G401 (cell line): ENCODE results near the gene VPS8. TPM values are rescaled to one million over a fixed set of nuclear protein-coding genes. Genes with fewer than 3 reads are reported as not detected.
A peak's percentile ranks its signal among the peaks of the same experiment; 100 is the strongest.

Experiments
- DNase-seq: peaks from one replicate; pipeline ENCODE4 v3.0.0-alpha.2; 2015; ENCODE audit warnings: low spot score
- in situ Hi-C: cut with HindIII; loops from 2 replicates; pipeline ENCODE4 v1.10.0; 2016; ENCODE audit warnings: low sequenced_read_pairs, mixed read lengths
- total RNA-seq: library from RNA; depleted of rRNA; stranded (reverse); fragments of >200 nt; shearing (Covaris generic); gene quantifications from 2 replicates; pipeline ENCODE4 v1.2.3, GENCODE V29; 2014; rRNA removed

Gene VPS8, protein sequence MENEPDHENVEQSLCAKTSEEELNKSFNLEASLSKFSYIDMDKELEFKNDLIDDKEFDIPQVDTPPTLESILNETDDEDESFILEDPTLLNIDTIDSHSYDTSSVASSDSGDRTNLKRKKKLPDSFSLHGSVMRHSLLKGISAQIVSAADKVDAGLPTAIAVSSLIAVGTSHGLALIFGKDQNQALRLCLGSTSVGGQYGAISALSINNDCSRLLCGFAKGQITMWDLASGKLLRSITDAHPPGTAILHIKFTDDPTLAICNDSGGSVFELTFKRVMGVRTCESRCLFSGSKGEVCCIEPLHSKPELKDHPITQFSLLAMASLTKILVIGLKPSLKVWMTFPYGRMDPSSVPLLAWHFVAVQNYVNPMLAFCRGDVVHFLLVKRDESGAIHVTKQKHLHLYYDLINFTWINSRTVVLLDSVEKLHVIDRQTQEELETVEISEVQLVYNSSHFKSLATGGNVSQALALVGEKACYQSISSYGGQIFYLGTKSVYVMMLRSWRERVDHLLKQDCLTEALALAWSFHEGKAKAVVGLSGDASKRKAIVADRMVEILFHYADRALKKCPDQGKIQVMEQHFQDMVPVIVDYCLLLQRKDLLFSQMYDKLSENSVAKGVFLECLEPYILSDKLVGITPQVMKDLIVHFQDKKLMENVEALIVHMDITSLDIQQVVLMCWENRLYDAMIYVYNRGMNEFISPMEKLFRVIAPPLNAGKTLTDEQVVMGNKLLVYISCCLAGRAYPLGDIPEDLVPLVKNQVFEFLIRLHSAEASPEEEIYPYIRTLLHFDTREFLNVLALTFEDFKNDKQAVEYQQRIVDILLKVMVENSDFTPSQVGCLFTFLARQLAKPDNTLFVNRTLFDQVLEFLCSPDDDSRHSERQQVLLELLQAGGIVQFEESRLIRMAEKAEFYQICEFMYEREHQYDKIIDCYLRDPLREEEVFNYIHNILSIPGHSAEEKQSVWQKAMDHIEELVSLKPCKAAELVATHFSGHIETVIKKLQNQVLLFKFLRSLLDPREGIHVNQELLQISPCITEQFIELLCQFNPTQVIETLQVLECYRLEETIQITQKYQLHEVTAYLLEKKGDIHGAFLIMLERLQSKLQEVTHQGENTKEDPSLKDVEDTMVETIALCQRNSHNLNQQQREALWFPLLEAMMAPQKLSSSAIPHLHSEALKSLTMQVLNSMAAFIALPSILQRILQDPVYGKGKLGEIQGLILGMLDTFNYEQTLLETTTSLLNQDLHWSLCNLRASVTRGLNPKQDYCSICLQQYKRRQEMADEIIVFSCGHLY (N-terminal part only)
- total RNA-seq: 38.4 and 59.3 TPM in 2 replicates

DNA sequence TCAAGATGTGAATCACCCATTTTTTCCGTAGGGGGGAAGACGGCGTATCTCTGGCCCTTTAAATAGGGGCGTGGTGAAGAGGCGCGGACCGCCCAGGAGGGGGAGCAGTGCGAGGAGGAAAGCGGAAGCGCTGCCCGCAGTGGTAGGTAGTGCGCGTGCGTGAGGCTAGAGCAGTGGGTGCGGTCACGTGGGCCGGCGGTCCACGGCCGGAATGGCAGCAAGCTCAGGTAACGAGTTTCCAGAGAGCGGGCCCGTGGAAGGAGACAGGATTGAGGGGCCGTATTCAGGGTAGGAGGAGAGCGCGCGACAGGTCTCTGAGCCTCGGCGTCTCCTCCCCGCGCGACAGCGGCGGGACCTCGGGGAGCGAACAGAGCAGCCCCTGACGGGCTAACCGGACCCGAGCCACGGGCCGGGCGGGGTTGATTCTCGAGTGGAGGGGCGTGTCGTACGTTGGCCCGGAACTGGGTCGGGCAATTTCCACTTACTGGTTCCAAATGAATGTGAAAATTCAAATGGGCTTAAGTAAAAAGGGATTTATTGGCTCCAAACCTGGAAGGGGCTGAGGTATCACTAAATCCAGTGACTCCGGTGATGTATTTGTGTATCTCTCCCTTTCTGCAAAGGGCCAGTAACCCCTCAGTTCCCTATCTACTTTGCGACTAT, at the start of gene VPS8:
VPS8 (plus strand) TSS at position 168 of the 663 bp plus-strand sequence. CDS start 12,467 bp downstream, outside the sequence.
- in situ Hi-C loops: no loop called here
- DNase-seq: peak; percentile 96

DNA sequence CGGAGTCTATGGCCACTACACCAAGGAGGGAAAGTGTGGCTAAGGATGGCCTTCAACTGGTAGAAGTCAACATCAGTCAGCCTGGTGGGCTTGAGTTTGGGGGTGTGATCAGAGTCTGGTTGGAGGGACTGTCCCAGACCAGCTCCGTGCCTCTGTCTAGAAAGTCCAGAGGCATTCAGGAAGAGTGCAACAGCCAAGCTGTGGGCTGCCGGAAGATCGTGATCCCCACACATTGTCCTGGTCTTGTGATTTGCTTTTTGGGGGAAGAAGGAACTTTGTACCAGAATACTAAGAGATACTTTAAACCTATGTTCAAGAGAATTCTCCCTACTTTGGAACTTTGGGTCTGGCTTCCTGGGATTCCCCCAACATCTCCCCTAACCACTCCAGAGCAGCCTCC, 47.8 kb upstream of the VPS8 start:
- DNase-seq: no peak
- in situ Hi-C loops: no loop called here

DNA sequence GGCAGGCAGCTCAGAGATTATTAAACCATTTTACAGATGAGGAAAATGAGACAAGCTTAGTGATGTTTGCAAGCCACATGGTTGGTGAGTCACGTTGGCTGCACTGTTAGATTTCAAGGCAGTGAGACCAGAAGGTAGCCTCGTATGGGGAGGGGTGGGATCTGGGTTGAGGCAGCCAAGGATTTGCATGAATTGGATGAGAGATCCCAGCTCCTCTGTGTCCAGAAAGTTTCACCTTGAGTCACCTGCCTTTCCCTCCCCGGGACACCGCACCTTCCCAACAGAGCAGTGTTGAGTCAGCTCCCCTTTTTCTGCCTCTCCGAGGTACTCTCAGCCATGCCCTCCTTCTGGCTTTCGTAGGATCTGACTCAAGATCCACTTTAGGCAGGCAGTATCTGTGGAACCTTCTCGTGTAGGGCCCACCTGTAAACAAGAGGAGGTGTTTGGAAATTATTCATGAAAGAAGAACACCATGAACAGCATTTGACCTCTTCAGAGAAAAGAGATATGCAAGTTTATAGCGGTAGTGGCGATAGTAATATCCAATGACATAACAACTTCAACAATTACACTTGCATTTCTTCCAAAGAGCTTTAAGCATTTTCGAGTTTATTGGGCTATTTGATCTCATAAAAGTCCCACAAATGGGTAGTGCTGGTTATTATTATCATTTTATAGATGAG, 46.8 kb upstream of the VPS8 start:
- DNase-seq: no peak
- in situ Hi-C loops: no loop called here

DNA sequence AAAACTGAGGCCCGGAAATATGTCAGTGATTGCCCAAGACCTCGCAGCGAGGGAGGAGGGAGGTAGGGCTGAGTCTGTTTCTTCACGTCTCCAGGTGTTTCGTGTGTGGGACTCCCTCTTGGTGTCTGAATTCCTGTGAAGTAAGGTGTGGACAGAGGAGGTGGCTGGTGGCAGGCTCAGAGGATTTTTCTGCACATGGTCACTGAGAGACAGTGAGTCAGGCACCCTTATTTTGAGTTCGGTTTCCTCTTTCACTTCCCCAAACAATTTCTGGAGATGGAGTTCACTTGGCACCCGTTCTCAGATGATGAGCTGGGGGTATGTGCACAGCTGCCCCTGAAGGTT, 46.3 kb upstream of the VPS8 start:
- in situ Hi-C loops: no loop called here
- no peak for DNase-seq

DNA sequence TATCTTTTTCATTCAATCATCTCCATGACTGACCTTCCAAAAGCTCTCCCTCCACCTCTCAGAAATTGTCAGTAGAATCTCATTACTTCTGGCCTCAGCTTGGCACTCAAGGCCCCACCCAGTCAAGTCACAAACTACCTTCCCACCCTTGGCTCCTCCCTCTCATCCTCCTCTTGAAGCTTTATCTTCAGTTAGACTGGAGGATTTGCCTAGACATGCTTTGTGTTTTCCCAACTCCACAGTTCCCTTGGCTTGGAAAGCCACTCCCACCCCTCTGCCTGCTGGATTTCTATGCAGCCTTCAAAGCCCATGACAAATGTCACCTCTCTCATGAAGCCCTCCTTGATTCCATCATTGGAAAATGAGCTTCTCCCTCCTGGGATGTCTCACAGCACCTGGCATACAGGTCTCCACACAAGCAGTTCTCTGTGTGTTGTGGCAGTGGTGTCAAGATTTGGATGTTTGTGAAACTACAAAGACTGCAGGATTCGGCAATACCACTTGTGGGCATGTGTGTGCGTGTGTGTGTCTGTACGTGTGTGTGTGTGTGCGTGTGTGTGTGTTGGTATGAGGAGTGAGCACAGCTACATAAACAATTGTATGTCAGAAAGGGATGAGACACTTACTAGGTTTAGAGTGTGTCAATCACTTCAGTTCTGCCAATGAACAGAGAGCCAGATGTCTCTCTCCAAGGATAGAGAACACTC, 45.3 kb upstream of the VPS8 start:
- in situ Hi-C loops: no loop called here
- DNase-seq: no peak

DNA sequence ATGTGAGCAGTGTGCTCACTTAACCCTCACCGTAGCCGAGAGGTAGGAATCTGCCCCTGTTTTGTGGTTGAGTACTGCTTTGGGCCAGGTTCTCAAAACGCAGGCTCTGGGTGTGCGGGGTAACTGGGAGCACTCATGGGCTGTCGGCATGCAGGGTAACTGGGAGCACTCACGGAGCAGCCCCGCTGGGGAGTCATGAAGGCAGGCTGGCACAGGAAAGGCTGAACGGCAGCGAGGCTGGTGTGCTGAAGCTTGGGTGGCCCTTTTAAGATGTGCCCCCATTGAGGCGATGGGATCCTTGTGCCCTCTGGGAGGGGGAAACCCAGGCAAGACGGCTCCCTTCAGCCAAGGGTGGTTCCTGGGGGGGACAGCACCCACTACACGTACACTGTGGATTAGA, 44.6 kb upstream of the VPS8 start:
- in situ Hi-C loops: no loop called here
- no peak for DNase-seq

DNA sequence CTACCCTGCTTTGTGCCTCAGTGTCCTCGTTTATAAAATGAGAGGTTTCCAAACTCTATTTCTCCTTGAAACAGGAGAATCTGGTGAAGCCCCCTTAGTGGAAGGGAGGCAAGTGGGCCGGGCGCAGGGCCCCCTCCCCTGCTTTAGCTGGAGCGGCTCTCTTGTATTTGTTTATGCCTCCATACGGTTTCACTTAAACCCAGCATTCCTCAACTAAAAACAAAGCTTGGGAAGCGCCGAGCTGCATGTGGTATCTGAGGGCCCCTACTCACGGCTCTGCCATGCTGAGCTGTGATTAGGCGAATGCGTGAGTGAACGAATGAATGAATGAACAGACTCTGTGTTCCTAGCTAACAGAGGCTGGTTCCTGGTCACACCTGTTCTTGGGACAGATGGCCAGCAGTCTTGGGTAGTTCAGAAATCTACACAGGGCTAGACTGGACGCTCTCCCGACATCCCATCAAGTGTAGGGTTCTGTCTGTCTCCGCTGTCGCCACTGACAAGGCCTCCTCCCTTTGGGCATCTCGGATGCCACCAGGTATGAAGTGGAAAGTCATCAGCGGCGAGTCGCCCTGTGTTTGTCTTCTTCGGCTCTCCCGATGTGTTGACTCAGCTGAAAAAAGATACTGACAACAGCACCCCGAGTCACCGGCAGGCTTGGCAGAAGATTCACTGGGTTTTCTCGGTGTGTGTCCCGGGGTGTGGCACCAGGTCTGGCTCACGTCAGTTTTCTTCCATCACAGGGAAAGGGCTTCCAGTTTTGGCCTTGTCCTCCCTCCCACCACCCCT, 42.4 kb upstream of the VPS8 start:
- in situ Hi-C loops: no loop called here

DNA sequence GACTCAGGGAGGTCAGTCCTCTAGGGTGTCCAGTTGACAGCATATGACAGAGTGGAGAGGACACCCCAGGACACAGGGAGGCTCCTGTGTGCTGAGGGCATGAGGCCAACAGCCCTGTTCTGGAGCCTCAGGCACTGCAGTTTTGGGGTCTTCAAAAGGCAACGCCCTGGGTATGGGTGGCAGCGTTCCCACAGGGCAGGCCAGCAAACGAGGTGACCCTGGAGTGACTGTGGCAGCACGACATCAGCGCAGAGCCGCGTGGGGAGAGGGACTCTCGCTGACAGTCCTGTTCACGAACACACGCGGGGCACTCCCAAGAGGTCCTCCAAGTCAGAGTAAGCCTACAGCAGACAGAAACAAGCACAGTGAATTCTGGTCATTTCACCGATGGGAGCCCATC, 41.4 kb upstream of the VPS8 start:
- in situ Hi-C loops: no loop called here
- DNase-seq: no peak

More for the DNA sequence above, 42.4 kb upstream of the VPS8 start:
- no peak for DNase-seq

DNA sequence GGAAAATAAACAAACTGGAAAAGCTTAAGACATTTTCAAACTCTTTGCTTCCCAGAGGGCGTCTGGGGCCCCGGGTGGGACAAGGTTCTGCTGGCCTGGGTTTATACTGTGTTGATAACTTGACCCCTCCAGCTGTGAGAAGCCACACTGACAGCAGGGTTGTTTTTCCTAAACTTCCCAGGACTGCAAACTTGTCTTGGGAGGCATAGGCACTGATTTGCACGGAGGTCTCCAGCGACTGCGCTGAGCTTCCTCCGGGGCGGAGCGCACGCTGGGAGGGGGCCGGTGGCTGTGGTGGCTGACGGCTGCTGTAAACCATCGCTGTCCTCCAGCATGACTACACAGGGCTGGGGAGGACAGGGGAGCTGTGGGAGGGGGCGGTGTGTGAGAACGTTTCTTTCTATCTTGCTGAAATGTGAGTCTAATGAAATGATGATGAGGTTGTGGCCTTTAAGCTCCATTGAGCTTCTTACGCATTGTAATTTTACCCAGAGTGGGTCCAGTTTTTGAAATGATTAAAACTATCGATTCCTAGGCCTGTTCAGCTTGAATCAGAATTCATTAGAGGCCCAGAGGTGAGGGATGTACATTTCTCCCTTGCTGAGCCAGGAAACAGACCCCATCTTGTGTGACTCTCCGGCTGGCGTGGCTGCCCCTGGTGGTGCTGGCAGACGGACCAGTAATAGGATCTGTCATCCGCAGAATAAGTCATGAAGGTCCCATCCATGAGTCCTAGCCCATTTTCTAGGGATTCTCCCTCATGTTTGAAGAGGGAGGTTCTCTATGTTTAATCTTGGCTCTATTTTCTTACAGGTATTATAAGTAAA, 40.5 kb upstream of the VPS8 start:
- in situ Hi-C loops: no loop called here
- no peak for DNase-seq

DNA sequence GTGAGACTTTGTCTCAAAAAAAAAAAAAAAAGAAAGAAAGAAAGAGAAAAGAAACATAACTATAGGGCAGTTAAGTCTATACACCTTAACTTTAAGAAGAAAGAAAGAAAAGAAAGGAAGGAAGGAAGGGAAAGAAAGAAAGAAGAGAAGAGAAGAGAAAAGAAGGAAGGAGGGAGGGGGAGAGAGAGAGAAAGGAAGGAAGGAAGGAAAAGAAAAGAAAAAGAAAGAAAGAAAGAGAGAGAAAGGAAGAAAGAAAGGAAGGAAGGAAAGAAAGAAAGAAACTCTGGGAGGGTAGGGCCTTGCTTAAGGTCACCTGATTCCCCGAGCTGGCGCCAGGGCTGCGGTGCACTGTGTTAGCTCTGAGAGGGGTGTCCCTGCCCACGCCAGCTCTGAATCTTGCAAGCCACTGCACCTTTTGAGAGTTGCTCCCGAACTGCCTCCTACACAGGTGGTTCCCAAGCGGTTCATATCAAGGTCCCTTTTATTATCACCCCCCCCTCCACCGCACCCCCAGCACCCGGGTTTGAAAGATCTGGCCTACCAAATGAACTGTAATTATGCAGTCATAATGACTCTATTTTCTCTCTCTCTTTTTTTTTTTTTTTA, 39.2 kb upstream of the VPS8 start:
- no peak for DNase-seq
- in situ Hi-C loops: no loop called here

DNA sequence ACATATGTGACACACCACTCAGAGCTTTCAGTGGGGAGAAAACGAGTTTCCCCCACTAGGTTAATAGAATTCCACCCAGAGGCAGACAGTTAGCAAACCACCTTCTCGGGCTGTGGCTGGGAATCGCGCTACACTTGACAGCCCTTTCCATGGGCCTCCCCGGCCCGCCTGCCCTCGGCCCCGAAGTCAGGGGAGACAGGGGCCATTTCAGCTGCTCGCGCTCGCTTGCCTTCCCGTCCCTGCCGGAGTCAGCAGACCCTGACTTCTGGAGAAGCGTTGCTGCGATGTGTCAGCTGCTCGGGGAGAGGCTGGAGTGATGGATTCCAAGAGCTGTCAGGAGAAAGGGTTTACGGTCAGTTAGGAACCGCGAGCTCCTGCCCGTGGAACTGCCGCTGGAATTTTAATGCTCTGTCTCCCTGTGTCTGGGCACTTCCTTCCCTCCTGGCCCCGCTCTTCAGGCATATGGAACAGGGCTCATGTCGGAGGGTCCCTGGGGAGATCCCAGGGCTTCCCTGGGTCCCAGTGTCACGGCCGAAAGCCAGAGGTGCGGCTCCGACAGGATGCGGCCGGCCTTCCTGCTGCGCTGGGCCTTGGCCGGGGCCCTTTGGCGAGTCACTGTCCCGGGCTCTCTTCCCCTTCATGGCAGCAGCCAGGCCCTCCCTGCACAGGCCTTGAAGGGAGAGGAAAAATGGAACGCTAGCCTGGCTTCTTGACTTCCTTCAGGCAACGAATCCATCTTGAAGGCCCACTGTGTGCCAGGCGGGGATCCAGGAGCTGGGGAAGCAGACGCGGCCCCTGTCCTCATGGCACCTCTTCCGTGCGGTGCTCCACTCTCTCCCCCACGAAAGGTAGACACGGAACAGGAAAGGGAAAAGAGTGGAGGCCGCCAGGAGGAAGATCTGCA, 38.4 kb upstream of the VPS8 start:
- no peak for DNase-seq
- in situ Hi-C loops: no loop called here

DNA sequence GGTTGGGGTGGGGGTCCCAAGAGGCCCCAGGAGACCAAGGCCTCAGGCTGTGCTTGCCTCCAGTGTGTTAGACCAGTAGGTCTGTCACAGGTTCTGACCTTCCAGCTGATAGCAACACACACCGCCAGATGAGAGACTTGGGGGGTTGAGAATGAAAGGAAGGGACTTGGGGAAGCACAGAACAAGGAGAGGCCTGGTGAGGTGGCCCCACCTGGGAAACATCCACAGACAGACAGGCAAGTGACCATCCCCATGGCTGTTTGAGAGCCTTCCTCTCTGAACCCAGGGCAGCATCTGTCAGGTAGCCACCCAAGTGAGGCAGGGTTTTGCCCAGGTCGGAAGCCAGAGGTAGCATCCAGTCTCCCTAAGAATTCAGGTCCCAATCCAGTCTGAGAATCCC, 35.0 kb upstream of the VPS8 start:
- in situ Hi-C loops: no loop called here

DNA sequence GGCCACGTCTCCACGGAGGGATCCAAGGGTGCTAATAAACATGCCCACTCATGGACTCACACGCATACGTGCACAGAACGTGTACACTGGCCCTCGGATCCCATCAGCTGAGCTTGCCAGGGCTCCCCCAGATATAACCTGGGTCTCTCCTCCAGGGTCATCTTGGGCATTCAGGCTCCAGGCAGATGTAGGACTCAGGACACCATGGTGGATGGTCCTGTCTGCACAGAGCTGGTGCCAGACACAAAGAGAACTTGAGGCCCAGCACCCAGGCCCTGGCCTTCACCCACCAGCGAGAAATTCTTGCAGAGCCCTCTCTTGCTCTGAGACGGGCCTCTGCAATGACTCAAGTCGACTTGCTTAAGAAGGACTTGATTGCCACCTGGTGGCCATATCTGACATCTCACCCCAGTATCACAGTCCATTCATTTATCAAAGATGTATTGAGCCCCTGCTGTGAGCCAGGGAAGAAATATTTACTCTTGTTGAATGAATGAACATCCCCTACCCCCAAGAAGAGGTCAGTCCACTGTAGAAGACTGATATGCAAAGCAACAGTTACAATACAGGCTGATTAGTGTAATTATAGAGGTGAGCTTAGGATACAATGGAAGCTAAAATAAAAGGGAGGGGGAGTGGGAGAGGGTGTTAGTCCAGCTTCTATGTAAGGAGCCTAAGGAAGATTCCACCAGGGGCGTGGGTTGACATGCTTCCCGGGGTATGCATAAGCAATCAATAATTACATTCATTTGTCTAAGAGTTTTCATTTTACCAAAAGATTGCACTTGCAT, 34.2 kb upstream of the VPS8 start:
- in situ Hi-C loops: no loop called here
- peak; percentile 96 for DNase-seq

More for the DNA sequence above, 35.0 kb upstream of the VPS8 start:
- no peak for DNase-seq
